GM21723 (cell line): Measurements from ENCODE around the gene IGFBP4.

Experiments
- ATAC-seq: cut with Tn5 transposase; IDR thresholded peaks from one replicate; pipeline ENCODE4 v1.9.1; 2021; ENCODE audit warnings: mild to moderate bottlenecking, moderate library complexity; ENCODE audit not compliant: unreplicated experiment

Gene IGFBP4

DNA sequence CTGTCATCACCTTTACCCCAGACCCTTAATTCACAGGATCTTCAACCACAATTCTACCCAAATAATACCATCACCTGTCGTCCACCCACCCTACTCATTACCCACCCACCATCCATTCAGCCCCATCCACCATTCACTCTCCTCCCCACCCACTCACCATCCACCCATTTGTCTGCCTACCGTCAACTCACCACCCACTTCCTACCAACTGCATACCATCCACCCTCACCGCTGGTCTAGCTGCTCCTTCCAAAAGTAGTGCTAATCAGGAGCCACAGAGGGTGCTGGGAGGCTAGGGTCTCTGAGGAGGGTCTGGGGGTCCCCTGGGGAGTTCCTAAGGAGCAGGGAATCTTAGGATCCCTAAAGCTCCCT is 12.0 kb upstream of the IGFBP4 start:
- ATAC-seq, result no peak

DNA sequence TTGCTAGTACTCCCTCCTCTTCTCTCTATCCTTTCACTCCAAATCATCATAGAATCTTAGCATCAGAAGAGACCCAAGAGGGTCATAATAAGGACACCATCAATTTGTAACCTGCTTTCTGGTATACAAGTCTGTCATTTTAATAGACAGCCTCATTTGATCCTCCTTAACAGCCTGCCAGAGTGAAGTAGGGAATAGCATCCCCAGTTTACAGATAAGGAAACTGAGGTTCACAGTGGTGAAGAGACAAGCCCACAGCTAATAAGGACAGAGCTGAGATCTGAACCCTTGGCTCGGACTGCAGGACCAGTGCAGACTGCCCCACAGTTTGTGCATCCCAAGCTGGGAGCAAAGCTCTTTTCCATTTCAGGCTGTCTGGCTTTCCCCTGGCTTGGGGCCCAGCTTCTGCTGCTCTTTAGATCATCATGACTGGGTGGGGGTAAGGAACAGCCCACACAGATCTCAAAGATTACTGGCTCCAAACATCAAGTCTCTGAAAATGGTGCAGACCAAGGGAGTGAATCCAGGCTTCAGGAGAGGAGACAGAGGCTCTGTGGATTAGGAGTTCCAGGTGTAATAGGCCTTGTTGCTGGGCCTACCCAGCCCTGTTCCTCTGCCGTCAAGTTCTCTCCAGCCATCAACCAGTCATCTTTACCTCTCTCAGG is 10.3 kb upstream of the IGFBP4 start:
- ATAC-seq, result no peak

DNA sequence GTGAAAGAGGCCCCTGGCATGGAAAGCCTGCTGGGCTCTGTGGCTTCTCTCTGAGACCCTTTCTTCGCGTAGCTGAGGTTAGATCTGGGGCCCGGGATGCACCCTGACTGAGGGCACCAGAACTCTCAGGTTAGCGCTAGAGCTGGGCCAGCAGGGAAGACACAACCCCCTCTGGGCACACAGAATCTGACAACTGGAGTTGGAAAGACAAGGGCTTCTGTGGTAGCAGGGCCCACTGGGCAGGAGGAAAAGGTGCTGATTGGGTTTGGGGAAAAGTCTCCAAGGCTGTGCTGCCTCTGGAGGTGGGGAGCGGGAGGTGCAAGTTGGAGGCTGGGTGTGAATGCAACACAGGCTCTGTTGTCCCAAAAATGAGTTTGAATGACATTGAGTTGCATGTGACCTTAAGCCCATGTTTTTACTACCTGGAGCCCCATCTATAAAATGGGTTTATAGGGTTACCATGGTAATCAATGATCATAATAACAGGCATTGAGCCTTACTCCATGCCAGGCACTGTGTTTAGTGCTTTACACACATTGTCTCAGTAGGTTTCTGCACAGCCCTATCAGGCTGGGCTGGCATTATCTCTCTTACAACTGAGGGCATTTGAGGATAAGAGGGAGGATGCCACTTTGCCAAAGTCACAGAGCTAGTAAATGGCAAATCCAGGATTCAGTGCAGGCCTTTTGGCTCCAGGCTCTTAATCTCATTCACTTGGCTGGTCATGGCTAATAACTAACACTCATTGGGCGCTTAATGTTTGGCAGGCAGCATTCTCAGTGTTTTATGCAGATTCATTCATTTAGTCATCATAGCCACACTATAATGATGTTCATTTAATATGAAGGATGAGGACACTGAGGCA is 9.5 kb upstream of the IGFBP4 start:
- no peak for ATAC-seq

DNA sequence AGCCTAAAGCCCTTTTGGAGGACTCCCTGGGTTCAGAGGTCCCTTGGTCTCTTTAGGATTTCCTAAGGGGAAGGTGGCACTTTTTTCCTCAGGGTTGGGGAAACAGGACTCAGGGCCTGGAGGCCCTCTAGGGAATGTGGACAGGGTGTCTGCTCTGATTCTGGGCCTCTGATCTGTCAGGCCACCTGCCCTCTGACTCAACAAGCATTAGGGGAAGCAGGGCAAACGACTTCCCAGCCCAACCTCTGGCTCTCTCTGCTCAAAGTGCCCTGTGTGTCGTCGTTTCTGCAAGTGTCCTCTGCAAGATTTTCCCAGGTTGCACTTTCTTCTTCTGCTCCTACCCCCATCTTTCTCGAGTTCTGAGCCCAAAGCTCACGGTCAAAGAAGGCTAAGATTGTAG is 6.6 kb upstream of the IGFBP4 start:
- no peak for ATAC-seq

DNA sequence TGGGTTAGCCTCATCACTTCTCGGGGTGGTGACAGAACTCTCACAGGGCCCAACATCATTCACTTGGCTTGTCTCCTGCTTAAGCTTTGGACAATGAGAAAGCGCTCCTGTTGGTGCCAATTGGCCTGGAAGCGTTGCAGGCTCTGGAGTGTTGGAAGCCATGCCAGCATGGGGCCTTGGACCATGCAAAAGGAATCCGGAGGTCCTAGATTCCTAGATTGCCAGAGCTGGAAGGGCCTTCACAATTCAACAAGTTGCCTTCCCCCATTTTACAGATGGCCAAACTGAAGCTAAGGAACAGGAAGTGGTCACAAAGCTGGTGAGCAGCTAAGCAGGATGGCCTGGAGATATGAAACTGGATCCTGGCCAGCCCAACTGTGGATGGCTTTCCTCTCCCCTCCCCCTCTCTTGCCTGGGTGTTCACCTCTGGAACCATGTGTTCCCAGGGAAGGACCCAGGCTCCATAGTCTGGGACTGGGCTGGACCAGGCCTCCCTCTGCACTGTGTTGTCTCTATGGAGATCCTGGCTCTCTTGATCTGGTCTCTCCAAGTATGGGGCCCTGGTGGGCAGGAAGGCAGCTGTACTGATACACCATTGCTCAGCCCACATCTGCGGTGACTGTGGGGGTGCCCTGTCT is 6.0 kb upstream of the IGFBP4 start:
- ATAC-seq, result no peak

DNA sequence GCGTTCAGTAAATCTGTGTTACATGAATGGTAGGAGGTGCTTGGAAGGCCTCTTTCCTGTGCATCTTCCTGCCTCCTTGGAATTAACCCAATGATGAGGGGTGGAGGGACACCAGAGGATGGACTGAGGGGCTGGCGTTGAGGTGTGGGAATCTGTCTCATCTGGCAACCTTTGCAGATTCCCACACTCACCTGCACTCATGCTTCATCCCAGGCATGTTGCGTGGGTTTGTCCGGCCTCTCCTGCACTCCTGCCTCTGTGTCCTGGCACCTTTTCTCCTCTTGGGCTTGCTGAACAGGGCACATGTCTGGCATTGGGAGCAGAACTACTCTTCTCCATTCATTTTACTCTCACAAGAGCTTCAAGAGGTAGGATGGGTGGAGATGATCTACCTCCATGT is 3.1 kb upstream of the IGFBP4 start:
- no peak for ATAC-seq

DNA sequence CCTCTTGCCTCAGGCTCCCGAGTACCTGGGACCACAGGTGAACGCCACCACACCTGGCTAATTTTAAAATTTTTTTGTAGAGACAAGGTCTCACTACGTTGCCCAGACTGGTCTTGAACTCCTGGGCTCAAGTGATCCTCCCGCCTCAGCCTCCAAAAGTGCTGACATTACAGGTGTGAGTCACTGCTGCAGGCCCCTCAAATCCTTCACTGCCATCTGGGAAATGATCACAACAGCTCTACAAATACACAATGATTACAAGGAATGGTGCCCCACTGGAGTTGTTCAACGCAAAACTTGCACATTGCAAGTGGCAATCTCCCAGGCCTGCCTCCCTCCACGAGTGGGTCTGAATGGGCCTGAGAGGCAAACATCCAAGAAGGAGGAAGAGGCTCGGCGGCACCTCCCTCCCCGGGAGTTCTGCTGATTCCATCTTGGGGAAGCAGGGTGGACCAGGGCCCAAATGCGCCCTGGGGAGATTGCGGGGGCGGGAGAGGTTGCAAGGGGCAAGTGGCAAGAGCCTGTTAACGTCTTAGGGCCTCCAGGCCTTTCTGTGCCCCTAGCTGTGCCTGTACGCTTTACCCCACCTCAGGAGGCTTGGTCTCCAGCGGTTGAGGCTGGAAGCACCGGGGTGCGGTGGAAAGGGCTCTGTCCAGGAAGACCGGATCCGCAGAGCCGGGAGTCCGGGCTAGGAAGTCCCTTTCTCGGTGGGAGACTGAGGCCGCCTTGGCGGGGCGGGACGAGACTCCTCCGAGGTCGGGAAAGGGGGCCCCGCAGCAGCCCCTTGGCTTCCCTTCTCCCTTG is 656 bp upstream of the IGFBP4 start:
- ATAC-seq, result no peak

DNA sequence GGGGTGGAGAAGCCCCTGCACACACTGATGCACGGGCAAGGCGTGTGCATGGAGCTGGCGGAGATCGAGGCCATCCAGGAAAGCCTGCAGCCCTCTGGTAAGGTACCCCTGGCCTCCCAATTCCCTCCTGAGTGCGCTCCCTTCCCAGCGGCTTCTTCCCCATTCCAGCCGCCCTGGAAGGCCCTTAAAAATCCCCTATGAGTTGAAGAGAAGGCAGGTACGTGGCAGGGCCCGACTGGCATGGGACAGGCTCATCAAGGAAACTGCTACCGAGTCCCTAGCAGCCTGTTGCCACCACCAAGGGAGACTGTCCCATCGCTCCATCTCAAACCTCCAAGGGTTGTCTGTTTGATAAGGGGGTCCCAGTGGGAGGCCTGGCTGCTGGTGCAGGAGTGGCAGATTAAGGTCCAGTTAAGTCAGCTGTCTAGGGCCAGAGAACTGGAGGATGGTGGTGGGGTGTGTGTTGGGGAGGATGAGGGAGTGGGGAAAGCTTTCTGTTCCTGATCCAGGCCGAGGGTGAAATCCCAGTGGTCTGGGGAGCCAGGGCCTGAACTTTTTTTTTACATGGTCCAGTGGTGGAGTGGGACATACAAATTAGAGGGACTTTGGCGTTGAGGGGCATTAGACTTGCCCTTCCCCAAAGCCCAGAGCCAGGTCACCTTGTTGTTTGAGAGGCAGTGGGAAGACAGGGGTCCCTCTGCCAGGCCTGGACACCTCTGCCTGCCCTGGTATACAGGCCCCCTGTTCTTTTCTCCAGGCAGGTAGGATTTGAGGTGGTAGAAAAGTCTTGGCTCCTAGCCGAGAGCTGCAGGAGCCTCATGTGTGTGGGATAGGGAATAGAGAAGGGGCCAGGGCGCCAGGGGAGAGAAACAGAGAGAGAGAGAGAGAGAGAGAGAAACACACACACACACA is 994 bp downstream of the IGFBP4 start:
- no peak for ATAC-seq

DNA sequence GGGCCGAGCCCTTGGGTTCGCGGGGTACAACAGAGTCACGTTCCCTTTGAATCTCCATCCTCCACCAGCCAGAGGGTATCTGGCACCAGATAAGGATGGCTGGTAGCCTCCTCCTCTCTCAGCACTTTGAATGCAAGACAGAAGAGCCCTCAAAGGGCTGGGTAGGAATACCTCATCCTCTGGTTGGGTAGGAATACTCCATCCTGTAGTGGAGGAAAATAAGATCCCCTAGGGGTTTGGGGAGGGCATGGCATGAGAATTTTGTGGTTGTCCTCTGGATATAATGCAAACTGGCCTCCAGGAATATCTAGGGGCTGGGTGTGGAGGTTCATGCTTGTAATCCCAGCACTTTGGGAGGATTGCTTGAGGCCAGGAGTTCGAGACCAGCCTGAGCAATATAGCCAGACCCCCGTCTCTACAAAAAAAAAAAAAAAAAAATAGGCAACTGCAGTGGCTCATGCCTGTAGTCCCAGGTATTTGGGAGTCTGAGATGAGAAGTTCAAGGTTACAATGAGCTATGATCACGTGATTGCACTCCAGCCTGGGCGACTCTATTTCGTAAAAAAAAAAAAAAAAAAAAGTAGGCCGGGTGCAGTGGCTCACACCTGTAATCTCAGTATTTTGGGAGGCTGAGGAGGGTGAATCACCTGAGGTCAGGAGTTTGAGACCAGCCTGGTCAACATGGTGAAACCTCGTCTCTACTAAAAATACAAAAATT is 2.7 kb downstream of the IGFBP4 start:
- ATAC-seq, result no peak

DNA sequence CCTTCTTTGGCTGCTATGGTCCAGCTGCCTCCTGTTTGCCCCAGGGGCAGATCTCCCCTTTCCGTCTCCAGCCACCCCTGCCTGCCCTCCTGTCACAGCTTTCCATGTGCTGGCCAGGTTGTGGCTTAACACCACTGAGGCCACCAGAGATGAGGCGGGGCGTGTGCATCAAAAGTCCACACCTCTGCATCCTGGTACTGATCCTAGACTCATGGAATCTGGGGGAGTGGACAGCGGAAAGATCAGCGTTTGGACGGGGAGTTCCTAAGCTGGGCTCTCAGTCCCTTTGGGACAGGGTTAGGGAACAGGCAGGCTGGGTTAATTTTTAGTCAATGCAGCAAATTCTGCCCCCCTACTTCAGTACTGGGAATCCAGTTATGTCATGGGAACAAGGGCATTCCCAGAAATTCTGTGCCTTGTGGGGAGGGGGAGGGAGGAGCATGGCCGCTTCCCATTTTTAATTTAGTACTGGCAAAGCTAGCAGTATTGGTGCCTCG is 3.9 kb downstream of the IGFBP4 start:
- ATAC-seq, result no peak

DNA sequence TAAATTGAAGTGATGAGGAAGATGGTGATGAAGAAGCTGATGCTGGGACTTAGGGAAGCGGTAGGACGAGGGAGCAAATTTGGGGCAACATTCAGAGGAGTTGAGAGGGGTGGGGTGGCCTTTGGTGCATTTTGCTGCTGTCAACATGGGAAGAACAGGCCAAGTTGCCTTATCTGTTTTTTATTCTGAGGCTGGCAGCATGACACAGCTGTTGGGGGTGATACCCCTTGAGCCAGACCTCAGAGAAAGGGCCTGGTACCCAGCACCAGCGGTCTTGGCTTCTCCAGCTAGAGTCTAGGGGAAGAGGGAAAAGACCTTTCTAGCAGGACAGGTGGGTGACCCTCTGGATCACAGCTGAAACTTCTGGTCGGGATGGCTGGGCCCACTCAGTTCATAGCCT is 4.6 kb downstream of the IGFBP4 start:
- ATAC-seq, result no peak

DNA sequence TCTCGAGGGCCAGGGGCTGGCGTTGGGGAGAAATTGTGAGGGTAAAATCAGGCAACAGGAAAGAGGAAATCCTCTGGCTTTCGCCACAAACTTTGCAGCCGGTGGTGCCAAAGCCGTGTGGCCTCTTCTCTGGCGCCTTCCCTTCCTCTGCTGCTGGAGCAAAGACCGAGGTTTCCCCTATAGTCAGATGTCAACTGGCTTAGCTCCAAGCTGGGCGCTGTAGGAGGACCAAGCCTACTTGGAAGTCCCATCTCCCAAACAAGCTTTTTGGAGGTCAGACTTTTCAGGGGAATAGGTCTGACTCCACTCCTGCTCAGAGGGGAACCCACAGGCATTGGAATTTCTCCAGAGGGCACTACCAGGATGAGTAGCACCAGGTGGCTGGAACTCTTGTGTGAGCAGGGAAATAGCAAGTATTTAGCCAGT is 5.0 kb downstream of the IGFBP4 start:
- ATAC-seq, result no peak

DNA sequence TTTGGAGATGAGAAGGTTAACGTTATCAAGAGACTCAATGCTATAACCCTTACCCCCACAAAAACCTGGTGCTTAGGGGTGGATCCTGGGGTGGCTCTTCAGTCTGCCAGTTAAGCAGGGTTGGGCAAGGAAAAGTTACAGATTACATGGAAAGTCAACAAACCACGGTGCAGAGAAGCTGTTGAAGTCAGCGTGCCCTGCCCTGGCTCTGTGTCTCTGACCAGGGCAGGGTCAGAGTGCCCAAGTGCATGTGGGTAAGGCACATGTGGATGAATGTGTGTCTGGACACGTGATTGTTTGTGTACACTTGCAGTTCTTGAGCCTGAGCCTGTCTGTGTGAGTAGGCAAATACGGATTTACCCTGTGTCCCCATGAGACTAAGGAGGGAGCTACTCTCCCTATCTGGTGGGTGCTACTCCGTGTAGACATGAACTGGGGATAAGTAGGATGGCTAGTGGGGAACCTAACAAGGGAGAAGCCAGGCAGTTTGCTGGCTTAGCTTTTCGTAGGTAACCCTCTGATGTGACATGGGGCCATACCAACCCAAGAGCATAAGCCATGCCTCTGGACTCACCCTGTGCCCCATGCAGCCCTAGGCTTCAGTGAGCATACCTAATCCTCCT is 5.5 kb downstream of the IGFBP4 start:
- no peak for ATAC-seq

DNA sequence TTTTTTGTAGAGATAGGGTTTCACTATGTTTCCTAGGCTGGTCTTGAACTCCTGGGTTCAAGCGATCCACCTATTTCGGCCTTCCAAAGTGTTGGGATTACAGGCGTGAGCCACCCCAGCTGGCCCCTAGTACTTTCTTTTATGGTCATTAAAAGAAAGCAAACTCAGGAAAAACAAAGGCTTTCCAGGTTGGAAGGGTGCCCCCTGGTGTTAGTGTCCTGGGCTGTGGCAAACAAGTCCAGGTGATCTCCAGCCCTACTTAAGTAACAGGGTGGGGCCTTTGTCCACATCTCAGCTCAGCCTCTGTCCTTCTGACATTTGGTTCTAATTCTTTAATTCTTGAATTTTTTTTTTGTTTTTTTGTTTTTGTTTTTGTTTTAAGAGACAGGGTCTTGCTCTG is 6.9 kb downstream of the IGFBP4 start:
- ATAC-seq, result no peak

DNA sequence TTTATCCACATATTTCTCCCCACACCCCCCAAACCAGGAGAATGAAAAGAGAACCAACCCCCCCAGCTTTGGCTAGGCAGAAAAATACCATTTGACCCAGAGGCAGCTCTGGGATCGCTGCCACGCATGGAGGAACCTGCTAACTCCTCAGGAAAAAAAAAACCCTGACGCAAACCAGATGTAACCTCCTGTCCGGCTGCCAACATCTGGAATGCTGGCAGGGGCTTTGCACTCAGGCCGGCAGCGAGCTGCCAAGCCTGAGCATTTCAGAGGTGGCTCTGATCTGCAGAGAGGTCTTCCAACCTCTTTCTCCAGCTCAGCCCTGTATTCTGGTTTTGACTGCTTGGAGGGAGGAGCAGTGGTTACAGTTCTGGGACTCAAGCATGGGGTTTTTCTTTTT is 8.2 kb downstream of the IGFBP4 start:
- ATAC-seq, result no peak

DNA sequence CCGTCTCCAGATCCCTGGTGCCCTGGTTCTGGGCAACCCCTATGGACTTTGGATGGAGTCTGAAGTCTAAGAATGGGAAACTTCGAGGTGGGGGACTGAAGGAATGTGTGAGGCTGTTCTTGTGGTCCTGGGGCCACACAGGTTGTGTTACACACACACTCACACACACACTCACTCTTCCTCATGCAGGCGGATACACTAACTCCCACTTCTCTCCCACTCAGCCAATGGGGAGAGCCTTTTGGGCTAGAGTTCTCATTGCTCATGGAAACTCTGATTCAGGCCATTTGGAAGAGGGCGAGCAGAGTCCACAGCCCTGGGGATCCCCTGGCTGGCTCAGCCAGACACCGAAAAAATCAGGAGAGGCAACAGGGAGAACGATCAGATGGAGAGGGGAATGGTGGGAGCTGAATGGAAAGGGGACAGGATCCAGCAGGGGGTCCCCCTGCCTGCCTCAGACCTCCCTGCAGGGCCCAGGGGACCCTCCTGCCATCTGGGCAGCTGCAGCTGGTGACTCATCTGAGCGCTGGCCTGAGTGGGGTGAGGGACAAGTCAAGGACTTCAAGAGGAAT is 9.1 kb downstream of the IGFBP4 start:
- ATAC-seq, result no peak

DNA sequence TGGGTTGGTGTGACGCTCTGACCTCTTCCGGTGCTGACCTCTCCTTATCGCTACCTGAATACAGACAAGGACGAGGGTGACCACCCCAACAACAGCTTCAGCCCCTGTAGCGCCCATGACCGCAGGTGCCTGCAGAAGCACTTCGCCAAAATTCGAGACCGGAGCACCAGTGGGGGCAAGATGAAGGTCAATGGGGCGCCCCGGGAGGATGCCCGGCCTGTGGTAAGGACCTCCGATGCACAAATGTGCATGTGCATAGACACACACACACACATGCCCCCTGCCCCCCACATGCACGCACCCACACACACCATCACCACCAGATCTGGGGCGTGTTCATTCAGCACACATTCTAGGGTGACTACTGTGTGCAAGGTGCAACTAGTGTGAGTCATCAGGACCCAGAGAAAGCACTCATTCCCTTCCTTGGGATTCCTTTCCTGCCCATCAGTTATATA is 9.7 kb downstream of the IGFBP4 start:
- ATAC-seq, result no peak

DNA sequence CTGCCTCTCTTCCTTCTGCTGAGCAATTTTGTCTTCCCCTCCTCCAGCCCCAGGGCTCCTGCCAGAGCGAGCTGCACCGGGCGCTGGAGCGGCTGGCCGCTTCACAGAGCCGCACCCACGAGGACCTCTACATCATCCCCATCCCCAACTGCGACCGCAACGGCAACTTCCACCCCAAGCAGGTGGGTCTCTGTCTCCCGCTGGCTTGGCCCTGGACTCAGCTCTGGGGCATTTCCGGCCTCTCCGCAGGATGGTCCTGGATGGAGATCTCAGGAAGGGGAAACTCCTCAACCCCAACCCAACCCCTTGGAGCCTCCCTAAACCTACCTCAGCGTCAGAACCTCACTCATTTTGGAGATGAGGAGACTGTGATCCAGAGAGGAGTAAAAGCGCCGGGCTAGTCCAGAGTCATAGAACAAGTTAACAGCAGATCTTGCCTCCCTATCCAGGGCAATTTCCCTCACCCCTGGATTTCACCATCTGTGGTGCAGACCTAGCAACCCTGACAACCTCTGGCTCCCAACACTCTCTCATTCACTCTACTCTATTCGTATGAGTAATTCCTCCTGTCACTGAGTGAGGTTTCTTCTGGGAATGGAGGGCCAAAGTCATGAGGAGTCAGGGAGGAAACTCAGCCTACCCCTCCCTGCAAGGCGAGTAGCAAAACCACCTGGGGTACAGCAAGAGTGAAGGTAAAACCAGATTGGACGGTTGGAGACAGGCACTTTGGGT is 10.8 kb downstream of the IGFBP4 start:
- no peak for ATAC-seq
